ENCODE measurements around the gene RAET1E.
"Not testable (repeated sequence)": the region's sequence is repeated elsewhere in the genome, so short reads cannot be mapped to it uniquely, and the experiment has no call there.

The RAET1E gene

GRCh38 chr6:149913540-149914240 is 15.8 kb upstream of the RAET1E start:
- Histone ChIP-seq H3K4me3 (no peak overlapping the region), H3K27ac (no peak overlapping the region)

- H3K27ac ChIP-seq: no peak overlapping the region
- H3K4me3 ChIP-seq: no peak overlapping the region
These were observed 15.2 kb upstream of the RAET1E start for GRCh38 chr6:149913085-149913484.

- not testable (repeated sequence) for H3K27ac ChIP-seq
These were observed 14.8 kb upstream of the RAET1E start for GRCh38 chr6:149912680-149913079.

GRCh38 chr6:149910721-149911151 is 12.8 kb upstream of the RAET1E start:
- Histone ChIP-seq H3K27ac (no peak overlapping the region), H3K4me3 (no peak overlapping the region)

More at GRCh38 chr6:149912680-149913079, 14.8 kb upstream of the RAET1E start:
- H3K4me3 ChIP-seq: not testable (repeated sequence)

GRCh38 chr6:149909701-149910470 is 12.0 kb upstream of the RAET1E start:
- Histone ChIP-seq H3K27ac (no peak overlapping the region), H3K4me3 (no peak overlapping the region)

- not testable (repeated sequence) for H3K27ac ChIP-seq, H3K4me3 ChIP-seq
These were observed 10.6 kb upstream of the RAET1E start for GRCh38 chr6:149908480-149908879.

- H3K4me3 ChIP-seq: no peak overlapping the region
- H3K27ac ChIP-seq: no peak overlapping the region
These were observed 9.4 kb upstream of the RAET1E start for GRCh38 chr6:149907317-149907716.

GRCh38 chr6:149906405-149906804 is 8.5 kb upstream of the RAET1E start:
- Histone ChIP-seq H3K27ac (no peak overlapping the region), H3K4me3 (no peak overlapping the region)

GRCh38 chr6:149905911-149906371 is 8.0 kb upstream of the RAET1E start:
- H3K27ac ChIP-seq: no peak overlapping the region

GRCh38 chr6:149905371-149905910 is 7.5 kb upstream of the RAET1E start:
- Histone ChIP-seq H3K4me3 (no peak overlapping the region), H3K27ac (no peak overlapping the region)

More at GRCh38 chr6:149905911-149906371, 8.0 kb upstream of the RAET1E start:
- H3K4me3 ChIP-seq: no peak overlapping the region

GRCh38 chr6:149904661-149905370 is 6.9 kb upstream of the RAET1E start:
- no peak overlapping the region for H3K27ac ChIP-seq
- H3K4me3 ChIP-seq: no peak overlapping the region

- Histone ChIP-seq H3K4me3 (no peak overlapping the region), H3K27ac (no peak overlapping the region)
These were observed 6.2 kb upstream of the RAET1E start for GRCh38 chr6:149903938-149904611.

- Histone ChIP-seq H3K27ac (peak overlapping the region in 12 of 21 experiments; percentile 7 to 85 (median 68)), H3K4me3 (no peak overlapping the region)
These were observed 3.7 kb upstream of the RAET1E start for GRCh38 chr6:149901444-149902140.

- no peak overlapping the region for H3K4me3 ChIP-seq
- peak overlapping the region in 15 of 21 experiments; percentile 7 to 85 (median 67) for H3K27ac ChIP-seq
These were observed 2.9 kb upstream of the RAET1E start for GRCh38 chr6:149900620-149901443.

GRCh38 chr6:149899926-149900619 is 2.2 kb upstream of the RAET1E start:
- H3K27ac ChIP-seq: peak overlapping the region in 17 of 21 experiments; percentile 10 to 85 (median 65)

GRCh38 chr6:149899486-149899885 is 1.6 kb upstream of the RAET1E start:
- Histone ChIP-seq H3K4me3 (no peak overlapping the region), H3K27ac (peak overlapping the region in 13 of 21 experiments; percentile 10 to 85 (median 68))

More at GRCh38 chr6:149899926-149900619, 2.2 kb upstream of the RAET1E start:
- no peak overlapping the region for H3K4me3 ChIP-seq

GRCh38 chr6:149898966-149899365 is 1.1 kb upstream of the RAET1E start:
- peak overlapping the region in 6 of 21 experiments; percentile 26 to 85 (median 72) for H3K27ac ChIP-seq
- H3K4me3 ChIP-seq: no peak overlapping the region
